Urothelium cell line (cell line): ENCODE measurements around the gene RNF182.
"Not testable (repeated sequence)": the region's sequence is repeated elsewhere in the genome, so short reads cannot be mapped to it uniquely, and the experiment has no call there.

ENCODE experiments used
- DNase-seq: peaks from one replicate; pipeline ENCODE4 v3.0.0; 2011; ENCODE audit warnings: low spot score, mixed read lengths
- FAIRE-seq: peaks from 2 replicates; lab custom pipeline; 2011; peaks lifted over from hg19 to GRCh38; lab: Jason Lieb, UNC

The RNF182 gene

DNA sequence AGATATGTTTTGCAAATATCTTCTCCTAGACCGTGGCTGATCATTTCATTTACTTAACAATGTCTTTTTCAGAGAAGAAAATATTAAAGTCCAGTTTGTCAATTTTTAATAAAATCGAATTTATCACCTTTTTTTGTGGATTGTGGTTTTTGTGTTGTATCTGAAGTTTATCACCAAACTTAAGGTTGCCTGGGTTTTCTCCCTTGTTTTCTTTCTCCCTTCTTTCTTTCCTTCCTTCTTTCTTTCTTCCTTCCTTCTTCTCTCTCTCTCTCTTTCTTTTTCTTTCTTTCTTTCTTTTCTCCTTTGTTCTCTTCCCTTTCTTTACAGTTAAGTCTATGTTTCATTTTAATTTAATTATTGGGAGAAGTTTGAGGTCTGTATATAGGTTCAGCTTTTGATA, 68.7 kb downstream of the RNF182 start:
- FAIRE-seq (no peak), DNase-seq (no peak)

DNA sequence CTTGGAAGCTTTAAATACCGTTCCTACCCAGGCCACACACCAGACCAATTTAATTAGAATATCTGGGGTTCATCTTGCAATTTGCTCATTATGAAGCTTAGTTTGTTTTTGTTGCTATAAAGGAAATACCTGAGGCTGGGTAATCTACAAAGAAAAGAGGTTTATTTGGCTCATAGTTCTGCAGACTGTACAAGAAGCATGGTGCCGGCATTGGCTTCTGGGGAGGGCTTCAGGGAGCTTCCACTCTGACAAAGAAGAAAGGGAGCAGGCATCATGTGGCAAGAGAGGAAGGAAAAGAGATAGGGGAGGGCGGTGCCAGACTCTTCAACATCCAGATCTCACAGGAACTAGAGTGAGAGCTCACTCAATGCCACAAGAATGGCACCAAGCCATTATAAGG, 73.6 kb downstream of the RNF182 start:
- FAIRE-seq: no peak
- DNase-seq: no peak

DNA sequence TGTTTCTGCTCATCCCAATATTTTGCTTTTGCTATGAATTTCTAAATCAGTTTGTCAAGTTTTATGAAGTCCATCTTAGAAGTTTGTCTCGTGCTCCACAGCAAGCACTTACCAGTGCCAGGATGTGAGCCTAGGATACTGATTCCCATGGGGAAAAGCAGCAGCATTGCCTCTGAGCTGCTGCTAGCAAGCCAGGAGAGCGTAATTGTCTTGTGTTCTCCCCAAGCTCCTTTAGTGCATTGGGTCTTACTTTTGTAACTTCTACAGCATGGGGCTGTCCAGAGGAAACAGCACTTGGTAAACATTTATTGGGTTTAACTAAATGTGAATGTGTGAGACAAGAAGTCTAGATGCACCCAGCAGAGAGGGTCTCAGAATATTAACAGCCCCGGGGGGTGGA, 76.1 kb downstream of the RNF182 start:
- DNase-seq: peak; percentile 11
- no peak for FAIRE-seq

DNA sequence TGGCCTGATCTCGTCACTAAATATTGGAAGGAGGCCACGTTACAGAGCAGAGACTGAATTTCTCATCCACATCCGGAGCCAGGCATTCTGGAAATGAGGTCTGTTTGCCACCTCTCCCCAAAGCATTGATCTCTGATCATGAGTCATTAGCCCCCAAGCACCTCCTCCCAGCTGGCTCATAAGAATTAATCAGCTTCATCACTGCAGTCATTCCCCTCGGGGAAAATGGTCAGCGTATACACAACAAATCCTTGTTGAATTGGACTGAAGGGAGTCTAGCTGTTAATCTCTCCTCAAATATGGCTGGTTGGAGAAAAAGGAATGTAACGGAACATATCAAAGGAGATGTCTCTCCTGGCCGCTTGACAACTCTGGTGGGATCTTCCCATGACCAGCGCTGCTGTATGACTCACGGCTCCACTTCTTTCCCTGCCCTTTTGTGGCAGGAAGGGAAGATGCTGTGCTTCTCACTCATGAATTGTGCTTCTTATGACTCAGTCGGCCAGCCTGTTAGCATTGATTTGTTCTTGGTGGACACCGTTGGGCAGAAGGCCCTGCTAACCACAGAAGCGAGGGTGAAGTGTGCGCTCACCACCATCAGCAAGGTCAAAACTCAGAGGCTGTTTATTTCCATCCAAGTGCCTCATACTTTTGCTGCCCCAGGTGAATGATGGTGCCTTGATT, 76.7 kb downstream of the RNF182 start:
- FAIRE-seq (peak; percentile 89), DNase-seq (peak; percentile 87)

DNA sequence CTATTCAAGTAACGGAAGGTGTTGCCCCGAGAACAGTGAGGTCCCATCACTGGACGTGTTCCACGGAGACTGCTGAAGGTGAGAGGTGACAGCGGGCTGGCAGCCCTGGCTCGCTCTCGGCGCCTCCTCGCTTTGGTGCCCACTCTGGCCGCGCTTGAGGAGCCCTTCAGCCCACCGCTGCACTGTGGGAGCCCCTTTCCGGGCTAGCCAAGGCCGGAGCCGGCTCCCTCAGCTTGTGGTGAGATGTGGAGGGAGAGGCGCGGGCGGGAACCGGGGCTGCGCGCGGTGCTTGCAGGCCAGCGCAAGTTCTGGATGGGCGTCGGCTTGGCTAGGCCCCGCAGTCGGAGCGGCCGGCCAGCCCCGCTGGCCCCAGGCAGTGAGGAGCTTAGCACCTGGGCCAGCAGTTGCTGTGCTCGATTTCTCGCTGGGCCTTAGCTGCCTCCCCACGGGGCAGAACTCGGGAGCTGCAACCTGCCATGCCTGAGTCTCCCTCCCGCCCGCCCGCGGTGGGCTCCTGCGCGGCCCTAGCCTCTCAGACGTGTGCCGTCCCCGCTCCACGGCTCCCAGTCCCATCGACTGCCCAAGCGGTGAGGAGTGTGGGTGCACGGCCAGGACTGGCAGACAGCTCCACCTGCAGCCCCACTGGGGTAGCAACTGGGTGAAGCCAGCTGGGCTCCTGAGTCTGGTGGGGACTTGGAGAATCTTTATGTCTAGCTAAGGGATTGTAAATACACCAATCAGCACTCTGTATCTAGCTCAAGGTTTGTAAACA, 77.6 kb downstream of the RNF182 start:
- no peak for FAIRE-seq

DNA sequence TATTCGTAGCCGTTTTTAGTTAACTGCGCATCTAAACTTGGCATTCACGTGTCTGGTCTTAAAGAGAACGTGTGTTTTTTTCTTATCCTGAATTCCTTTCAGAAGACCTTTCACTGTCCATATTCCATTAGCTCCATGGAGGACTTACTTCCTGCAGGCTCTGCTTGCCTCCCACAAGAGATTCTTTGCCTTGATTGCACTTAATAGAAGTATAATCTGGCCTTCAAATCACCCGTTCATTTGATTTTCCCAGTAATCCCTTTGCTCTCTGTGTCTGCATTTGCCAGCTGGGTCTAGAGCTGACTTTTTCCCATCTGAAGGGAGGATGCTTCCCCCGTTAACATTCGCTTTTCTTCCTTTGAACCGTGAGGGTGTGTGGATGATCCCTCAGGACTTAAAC, 79.5 kb downstream of the RNF182 start:
- FAIRE-seq: no peak
- no peak for DNase-seq

More for the DNA sequence above, 77.6 kb downstream of the RNF182 start:
- DNase-seq: no peak

DNA sequence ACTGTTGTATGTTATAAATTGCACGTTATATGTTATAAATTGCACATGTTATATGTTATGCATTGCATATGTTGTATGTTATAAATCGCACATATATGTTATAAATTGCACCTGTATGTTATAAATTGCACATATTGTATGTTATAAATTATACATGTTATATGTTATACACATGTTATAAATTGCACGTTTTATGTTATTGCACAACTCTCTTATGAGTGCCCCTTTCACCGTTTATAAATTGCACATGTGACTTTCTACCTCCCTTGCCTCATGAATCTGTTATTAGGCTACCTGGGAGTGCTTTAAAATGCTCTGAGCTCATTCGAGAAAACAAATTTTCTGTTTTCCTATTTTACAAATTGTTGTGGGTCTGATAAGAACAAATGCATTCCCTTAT, 84.1 kb downstream of the RNF182 start:
- FAIRE-seq (no peak), DNase-seq (no peak)

DNA sequence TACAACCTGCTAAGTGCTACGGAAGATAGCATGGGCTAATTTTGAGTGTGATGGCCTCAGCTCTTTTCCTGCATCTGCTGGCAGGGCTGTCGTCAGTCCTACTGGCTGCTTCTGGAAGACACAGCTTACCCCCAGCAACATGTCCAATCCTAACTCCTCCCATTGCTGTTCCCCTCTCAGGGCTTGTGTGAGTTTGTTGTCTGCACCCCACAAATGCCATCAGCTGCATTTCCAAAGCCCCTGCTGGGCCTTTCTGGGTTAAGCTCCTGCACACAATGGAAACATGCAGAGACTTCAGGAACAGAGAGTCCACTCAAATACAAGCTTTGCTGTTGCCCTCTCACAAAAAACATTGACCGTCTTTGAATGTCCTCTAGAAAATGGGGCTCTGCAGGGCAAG, 84.7 kb downstream of the RNF182 start:
- no peak for DNase-seq
- FAIRE-seq: no peak

DNA sequence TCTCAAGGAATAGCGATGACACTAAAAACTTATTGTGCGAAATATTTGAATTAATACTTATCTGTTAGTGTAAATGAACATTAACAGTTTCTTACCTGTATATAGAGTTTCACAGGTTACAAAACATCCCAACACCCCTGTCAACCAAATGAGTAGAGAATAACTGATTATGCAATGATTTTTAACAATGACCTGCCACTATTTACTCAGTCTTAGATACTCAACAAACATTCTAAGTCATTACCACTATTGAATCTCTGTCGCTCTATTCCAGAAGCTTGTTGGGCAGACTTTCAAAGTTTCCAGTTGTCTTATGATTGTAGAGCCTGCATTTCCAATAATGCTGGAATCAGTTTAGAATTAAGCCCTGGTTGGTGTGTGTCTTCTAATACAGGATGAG, 85.5 kb downstream of the RNF182 start:
- DNase-seq: no peak
- no peak for FAIRE-seq

DNA sequence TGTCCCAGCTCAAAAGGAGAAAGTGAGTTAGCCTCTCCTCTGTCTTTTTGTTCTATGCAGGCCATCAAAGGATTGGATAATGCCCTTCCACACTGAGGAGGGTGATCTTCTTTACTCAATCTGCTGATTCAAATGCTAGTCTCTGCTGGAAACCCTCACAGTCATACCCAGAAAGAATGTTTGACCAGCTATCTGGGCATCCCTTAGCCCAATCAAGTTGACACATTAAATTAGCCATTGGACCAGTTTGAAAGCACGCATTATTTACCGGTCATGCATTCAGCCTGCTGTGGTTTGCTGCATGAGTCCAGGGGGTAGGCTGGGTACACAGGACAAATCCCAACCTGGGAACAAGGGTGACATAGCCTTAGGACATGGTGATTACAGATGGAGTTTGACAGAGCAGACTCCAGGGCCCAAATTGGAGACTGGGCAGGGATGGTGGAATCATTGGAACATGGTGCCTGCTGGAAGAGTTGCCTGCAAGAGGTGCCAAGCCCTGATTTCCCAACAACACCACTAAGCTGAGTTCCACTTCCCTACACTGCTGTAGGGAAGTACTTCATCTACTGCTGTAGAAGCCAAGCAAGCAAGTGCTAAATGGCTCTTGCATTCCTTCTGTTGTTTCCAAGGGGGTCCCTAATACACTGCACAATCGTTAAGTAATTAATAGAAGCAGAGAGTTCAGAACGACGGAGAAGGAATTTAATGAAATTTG, 87.7 kb downstream of the RNF182 start:
- DNase-seq: no peak
- no peak for FAIRE-seq

DNA sequence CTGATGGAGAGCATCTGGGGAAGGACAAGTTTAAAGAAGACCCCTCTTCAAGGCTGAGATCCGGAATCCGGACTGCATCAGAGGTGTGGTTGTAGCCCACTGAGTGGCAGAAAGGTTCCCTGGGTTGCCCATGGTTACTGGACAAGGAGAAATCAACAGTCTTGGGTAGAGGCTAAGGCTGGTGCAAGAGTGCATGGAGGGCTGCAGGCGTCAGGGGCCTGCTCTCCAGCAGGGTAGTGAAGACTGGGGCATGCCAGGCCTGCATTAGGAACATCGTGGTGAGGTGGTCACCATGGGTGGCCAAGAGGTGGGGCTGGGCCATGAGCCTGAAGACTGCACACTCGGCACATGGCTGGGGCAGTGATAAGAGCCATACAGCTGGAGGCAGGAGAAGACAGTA, 91.2 kb downstream of the RNF182 start:
- DNase-seq (no peak), FAIRE-seq (no peak)

DNA sequence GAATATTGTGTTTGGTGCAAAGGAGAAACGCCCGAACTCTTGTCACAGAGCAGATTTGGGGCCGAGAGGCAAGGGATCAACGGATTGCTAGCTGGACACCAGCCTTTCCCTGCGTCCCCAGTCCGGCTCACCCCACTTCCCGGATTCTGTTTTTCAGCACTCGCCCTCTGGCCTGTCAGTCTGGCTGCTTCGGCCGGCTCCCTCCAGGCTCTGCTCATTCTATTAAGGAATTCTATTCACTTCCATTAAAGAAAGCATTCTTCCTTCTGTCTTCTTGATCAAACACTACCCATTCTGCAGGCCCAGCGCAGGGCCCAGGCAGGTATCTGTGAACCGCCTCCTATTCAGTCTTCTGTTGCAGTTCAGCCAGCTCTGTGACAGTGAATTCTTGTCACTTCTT, 91.7 kb downstream of the RNF182 start:
- FAIRE-seq: no peak
- no peak for DNase-seq

DNA sequence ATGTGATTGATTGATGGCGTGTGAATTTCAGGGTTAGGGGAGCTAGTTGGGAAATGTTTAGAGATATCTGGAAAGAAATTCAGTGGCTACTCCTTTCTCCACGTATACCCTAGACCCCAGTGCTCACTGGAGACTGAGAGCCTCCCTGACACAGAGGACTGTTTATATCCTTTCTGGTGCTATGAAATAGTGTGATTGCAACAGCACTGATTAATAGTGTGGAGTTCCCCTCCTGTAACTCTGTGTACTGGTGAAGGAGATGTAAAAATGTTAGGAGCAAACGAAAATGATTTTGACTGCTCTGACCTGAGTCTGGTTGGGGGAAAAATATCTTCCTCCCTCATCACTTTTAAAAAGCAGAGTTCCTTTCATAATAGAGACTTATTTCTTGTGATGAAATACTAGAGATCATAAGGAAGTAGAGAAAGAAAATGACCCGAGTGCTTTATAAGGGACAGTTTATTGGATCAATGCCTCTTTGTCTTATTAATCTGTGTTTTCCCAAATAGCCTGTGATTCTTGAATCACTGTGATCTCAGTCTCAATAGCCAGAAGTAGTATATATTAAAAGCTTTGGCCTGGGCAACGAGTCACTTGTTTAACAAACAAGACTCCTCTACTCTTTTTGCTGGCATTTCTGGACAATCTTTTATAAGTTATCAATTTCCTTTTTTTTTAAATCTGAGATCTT, 92.3 kb downstream of the RNF182 start:
- no peak for DNase-seq
- FAIRE-seq: no peak

DNA sequence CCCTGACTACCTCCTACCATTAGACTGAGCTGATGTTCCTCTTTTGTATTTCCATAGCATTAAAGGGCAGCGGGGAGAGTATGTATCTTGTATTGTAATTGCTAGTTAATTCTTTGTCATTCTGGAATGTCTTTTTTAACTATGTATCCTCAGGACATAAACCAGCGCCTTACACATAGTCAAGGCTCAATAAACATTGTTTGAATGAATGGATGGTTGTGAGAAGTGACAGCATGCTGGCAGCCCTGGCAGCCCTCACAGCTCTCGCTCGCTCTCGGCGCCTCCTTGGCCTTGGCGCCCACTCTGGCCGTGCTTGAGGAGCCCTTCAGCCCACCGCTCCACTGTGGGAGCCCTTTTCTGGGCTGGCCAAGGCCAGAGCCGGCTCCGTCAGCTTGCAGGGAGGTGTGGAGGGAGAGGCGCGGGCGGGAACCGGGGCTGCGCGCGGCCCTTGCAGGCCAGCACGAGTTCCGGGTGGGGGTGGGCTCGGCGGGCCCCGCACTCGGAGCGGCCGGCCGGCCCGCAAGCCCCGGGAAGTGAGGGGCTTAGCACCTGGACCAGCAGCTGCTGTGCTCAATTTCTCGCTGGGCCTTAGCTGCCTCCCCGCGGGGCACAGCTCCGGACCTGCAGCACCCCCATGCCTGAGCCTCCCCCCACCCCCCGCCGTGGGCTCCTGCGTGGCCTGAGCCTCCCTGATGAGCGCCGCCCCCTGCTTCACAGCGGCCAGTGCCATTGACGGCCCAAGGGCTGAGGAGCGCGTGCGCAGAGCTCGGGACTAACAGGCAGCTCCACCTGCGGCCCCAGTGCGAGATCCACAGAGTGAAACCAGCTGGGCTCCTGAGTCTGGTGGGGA, 93.1 kb downstream of the RNF182 start:
- DNase-seq (no peak), FAIRE-seq (no peak)

DNA sequence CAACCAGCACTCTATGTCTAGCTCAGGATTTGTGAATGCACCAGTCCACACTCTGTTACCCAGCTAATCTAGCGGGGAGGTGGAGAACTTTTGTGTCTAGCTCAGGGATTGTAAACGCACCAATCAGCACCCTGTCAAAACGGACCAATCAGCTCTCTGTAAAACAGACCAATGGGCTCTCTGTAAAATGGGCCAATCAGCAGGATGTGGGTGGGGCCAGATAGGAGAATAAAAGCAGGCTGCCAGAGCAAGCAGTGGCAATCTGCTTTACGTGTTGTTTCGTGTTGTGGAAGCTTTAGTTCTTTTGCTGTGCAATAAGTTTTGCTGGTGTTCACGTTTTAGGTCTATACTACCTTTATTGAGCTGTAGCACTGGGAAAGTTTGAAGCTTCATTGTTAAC, 93.8 kb downstream of the RNF182 start:
- DNase-seq, FAIRE-seq: not testable (repeated sequence)

DNA sequence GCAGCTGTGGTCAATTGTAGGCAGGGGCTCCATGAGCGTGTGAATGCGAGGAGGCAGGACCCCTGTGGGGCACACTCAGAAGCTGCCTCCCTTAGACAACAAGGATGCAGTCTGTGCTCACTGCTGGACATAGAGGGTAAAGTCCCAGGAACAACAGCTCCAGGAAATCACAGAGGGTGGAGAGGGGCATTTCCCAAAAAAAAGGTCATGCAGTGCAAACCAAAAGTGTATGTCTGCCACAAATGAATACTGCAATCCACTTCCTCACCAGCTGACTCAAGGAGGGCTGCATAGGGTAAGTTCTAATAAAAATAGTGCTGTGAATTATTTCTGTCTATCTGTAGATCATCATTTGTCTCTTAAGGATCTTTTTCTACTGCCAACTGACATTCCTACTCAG, 95.8 kb downstream of the RNF182 start:
- no peak for FAIRE-seq
- DNase-seq: no peak

DNA sequence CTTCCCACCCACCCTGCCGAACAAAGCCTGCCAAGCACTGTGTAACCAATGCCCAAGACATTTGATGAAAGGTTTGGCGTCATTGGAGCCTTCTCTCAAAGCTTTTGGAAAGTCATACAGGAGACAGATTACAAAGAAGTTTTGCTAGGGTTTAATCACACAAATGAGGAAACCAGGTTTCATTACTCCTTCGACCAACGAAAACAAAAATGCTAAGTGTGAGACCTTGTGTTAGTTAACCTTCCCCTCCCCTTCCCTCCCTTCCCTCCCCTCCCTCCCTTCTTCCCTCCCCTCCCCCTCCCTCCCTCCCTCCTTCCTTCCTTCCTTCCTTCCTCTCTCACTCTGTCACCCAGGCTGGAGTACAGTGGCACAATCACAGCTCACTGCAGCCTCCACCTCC, 96.7 kb downstream of the RNF182 start:
- FAIRE-seq (no peak), DNase-seq (no peak)

DNA sequence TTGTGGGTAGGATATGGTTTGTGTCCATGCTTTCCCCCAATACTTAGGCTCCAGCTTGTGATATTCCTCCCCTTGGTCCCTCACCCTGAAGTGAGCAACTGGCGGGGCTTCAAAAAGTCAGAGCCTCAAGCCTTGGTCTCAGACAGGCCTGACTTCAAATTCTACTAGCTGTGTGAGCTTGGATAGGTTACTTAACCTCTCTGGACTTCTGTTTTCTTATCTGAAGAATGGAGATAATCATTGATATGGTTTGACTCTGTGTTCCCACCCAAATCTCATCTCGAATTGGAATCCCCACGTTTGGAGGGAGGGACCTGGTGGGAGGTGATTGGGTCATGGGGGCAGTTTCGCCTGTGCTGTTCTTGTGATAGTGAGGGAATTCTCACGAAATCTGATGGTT, 97.9 kb downstream of the RNF182 start:
- DNase-seq (no peak), FAIRE-seq (no peak)

DNA sequence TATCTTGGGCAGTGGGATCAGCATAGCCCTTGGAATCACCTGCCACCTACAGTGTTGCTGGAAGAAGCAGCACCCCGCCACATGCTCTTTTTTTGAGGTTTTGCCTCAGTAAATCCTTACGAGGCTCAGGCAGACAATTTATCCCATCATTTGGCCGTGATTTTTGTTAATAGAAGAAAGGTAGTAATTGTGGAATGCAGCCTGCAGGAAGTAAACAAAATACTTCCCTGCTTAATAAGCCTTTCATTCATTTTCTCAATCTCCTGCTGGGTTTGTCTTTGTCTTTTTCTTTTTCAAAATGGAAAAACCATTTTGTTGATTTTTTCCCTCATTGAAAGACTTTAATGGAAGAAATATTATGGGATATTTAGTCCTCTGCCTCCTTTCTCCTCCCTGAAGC, 99.1 kb downstream of the RNF182 start:
- DNase-seq (no peak), FAIRE-seq (no peak)

DNA sequence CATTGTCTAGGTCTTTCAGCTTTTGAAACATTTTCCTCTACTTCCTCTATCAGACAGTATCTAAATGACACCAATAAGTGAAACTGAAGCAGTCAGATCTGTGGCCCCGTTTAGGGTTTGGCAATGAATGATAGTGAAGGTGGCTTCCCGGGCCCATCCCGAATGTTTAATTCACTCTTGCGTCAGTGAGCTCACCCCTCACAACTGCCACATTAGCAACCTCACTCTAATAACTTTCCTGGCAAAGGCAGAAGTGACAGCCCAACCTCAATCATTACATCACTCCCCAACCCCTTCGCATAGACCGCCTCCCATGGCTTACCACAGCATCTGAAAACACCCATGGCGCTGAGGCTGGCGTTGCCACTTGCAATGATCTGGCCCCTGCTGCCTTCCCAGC, 100.4 kb downstream of the RNF182 start:
- no peak for FAIRE-seq
- DNase-seq: no peak
